GM12878 (cell line): ENCODE results near the gene KIF5A. TPM values are rescaled to one million over a fixed set of nuclear protein-coding genes. Genes with fewer than 3 reads are reported as not detected.
A peak's percentile ranks its signal among the peaks of the same experiment; 100 is the strongest.

ENCODE experiments used
- ATAC-seq: fragments of 200-7000 bp; cut with Tn5 transposase; 3 replicates; pipeline ENCODE4 v1.9.1; 2020; ENCODE audit warnings: mild to moderate bottlenecking, moderate library complexity
- BruUV-seq: library from RNA; stranded (reverse); fragments of 400-500 nt; replicated peaks from 2 replicates; lab custom pipeline; 2021; lab: Mats Ljungman, UMichigan
- CTCF ChIA-PET: fragments of 300-600 bp; sonication (Branson Sonifier 250); formaldehyde crosslinking; extraction: SDS; loops from one replicate; lab custom pipeline; 2021; ENCODE audit warnings: inconsistent platforms; lab: Yijun Ruan, JAX
- POLR2A ChIA-PET: fragments of 350-600 bp; formaldehyde crosslinking; extraction: SDS; loops from one replicate; lab custom pipeline; 2021; ENCODE audit warnings: inconsistent platforms; lab: Charles Lee
- RAD21 ChIA-PET: fragments of 300-600 bp; sonication (Branson Sonifier 250); formaldehyde crosslinking; loops from one replicate; lab custom pipeline; 2023; ENCODE audit warnings: antibody characterized with exemption; ENCODE audit not compliant: unreplicated experiment; lab: Charles Lee
- SMC1A ChIA-PET: fragments of 300-600 bp; sonication (Branson Sonifier 250); formaldehyde crosslinking; loops from one replicate; lab custom pipeline; 2023; ENCODE audit not compliant: unreplicated experiment, uncharacterized antibody; lab: Charles Lee
- DNase-seq: peaks from one replicate; pipeline ENCODE4 v3.0.0-alpha.2; 2011; ENCODE audit warnings: low read depth, low spot score
- FAIRE-seq: peaks from 3 replicates; lab custom pipeline; 2011; peaks lifted over from hg19 to GRCh38; lab: Jason Lieb, UNC
- H2AFZ ChIP-seq: 2 replicates; pipeline ENCODE4 v1.6.0; 2011; ENCODE audit warnings: low read depth, low read length, control low read depth; ENCODE audit not compliant: control insufficient read depth
- H3K27ac ChIP-seq: 2 replicates; pipeline ENCODE4 v1.5.1; 2011; ENCODE audit warnings: control low read depth; ENCODE audit not compliant: control insufficient read depth, insufficient read depth
- H3K27me3 ChIP-seq, 2 experiments: replicated peaks in 1 of 2; 2 replicates each; pipeline versions ENCODE4 v1.6.0 to v1.6.1; 2011; ENCODE audit warnings: low read length in 1 of 2; ENCODE audit not compliant: control insufficient read depth in 2 of 2, insufficient read depth in 2 of 2
- H3K36me3 ChIP-seq, 2 experiments: 2 replicates each; pipeline ENCODE4 v1.5.1; 2011; ENCODE audit warnings: low read length in 1 of 2; ENCODE audit not compliant: control insufficient read depth in 2 of 2, insufficient read depth in 2 of 2
- H3K4me1 ChIP-seq: 2 replicates; pipeline ENCODE4 v1.6.1; 2011; ENCODE audit warnings: mild to moderate bottlenecking, low read length, moderate library complexity, mixed read lengths; ENCODE audit not compliant: control insufficient read depth, insufficient read depth
- H3K4me2 ChIP-seq: 2 replicates; pipeline ENCODE4 v1.6.0; 2011; ENCODE audit warnings: control low read depth; ENCODE audit not compliant: control insufficient read depth, insufficient read depth
- H3K4me3 ChIP-seq: fragments of 200-600 bp; sonication (generic); 2 replicates; pipeline ENCODE4 v1.5.1; 2016
- H3K79me2 ChIP-seq: 2 replicates; pipeline ENCODE4 v1.6.0; 2011; ENCODE audit warnings: low read length; ENCODE audit not compliant: control insufficient read depth, insufficient read depth
- H3K9ac ChIP-seq: 2 replicates; pipeline ENCODE4 v1.8.0; 2011; ENCODE audit warnings: low read length, control low read depth, mixed read lengths; ENCODE audit not compliant: control insufficient read depth, insufficient read depth
- H3K9me3 ChIP-seq: replicated peaks from 3 replicates; pipeline ENCODE4 v1.5.1; 2011; ENCODE audit warnings: mild to moderate bottlenecking, low read length; ENCODE audit not compliant: control insufficient read depth, insufficient read depth
- H4K20me1 ChIP-seq: 2 replicates; pipeline ENCODE4 v1.6.0; 2011; ENCODE audit not compliant: control insufficient read depth, insufficient read depth
- CEBPZ ChIP-seq: fragments of 150-350 bp; IDR thresholded peaks from 2 replicates; pipeline ENCODE4 v1.6.1; 2016; ENCODE audit warnings: low read depth, low read length
- CHD4 ChIP-seq: fragments of 200-600 bp; sonication (generic); IDR thresholded peaks from 2 replicates; pipeline ENCODE4 v1.6.1; 2016; ENCODE audit warnings: mild to moderate bottlenecking
- CREB1 ChIP-seq: IDR thresholded peaks from 2 replicates; pipeline ENCODE4 v1.6.1; 2012; ENCODE audit warnings: low read depth, mild to moderate bottlenecking, inconsistent platforms
- CUX1 ChIP-seq: IDR thresholded peaks from 2 replicates; pipeline ENCODE4 v1.6.1; 2012; ENCODE audit warnings: improper control_type of control experiment, low read depth, low read length; ENCODE audit not compliant: insufficient replicate concordance
- MTA3 ChIP-seq: IDR thresholded peaks from 2 replicates; pipeline ENCODE4 v1.6.1; 2012; ENCODE audit warnings: low read length, inconsistent platforms, borderline replicate concordance
- NR2F1 ChIP-seq: fragments of 450-650 bp; conservative IDR thresholded peaks from 2 replicates; pipeline ENCODE4 v1.6.1; 2017; ENCODE audit warnings: mild to moderate bottlenecking
- POLR2A ChIP-seq: IDR thresholded peaks from 2 replicates; pipeline ENCODE4 v1.6.1; 2011; ENCODE audit warnings: low read depth, mild to moderate bottlenecking, low read length
- POLR2AphosphoS5 ChIP-seq: IDR thresholded peaks from 2 replicates; pipeline ENCODE4 v1.6.1; 2011; ENCODE audit warnings: mild to moderate bottlenecking, low read length, inconsistent platforms
- SIN3A ChIP-seq: IDR thresholded peaks from 2 replicates; pipeline ENCODE4 v1.6.1; 2012; ENCODE audit warnings: low read depth, low read length, improper control_type of control experiment
- WGBS: methylation state at CpG from one replicate; pipeline ENCODE4 v1.1.6; 2016; ENCODE audit warnings: low lambda C conversion rate; ENCODE audit not compliant: insufficient replicate concordance, insufficient coverage; ENCODE audit errors: missing lambda C conversion rate; 5-methylcytosine and 5-hydroxymethylcytosine counted together
- in situ Hi-C: fragments of 300-500 bp; cut with MboI; formaldehyde crosslinking; loops from 9 replicates; pipeline ENCODE4 v1.14.3; 2018; ENCODE audit warnings: mixed read lengths
- intact Hi-C: fragments of 100-400 bp; cut with micrococcal nuclease; formaldehyde crosslinking; loops from one replicate; pipeline ENCODE4 v1.14.2; 2022; ENCODE audit not compliant: unreplicated experiment
- polyA plus RNA-seq, 11 experiments: library from polyadenylated mRNA; depleted of rRNA in 4 of 11; unstranded in 6 of 11; stranded (reverse) in 5 of 11; fragments of >200 nt; fragmentation: Nextera tagmentation in 4 of 11; fragmentation: Illumina TruSeq in 1 of 11; extraction: Ambion mirVana in 4 of 11; extraction: Trizol in 1 of 11; gene quantifications; 1 replicate in 1 of 11; 2 replicates in 10 of 11; pipeline versions ENCODE4 v1.2.1 to v1.2.3, GENCODE V29; 2011 to 2016; ENCODE audit warnings: inconsistent platforms in 2 of 11, missing spikeins in 2 of 11, low read depth in 1 of 11
- total RNA-seq, 4 experiments: library from RNA; depleted of rRNA in 3 of 4; stranded (reverse); fragments of >200 nt in 3 of 4; fragmentation: Illumina TruSeq in 1 of 4; extraction: Trizol in 1 of 4; gene quantifications; 2 replicates each; pipeline versions ENCODE4 v1.2.1 to v1.2.3, GENCODE V29; 2013 to 2021
- TF ChIP-seq, protein P1 (sequence below): IDR thresholded peaks from 2 replicates; pipeline ENCODE4 v1.6.1; 2011; ENCODE audit warnings: mild to moderate bottlenecking, low read depth, low read length, moderate library complexity; ENCODE audit not compliant: insufficient replicate concordance

KIF5A gene
- total and polyA plus RNA-seq, 10 of the 15 experiments (the other 5 are each of a cell fraction or from before 2014, with no cell fraction given), result 0.35 to 2.9 (median 0.97) TPM

- no peaks in the 10 kb centered on the region for H4K20me1 ChIP-seq
- peak overlapping the region; percentile 99 for H3K27ac ChIP-seq
- intact Hi-C loops (loop anchor here (2.0 to 5.0 kb wide), 3 partner anchors 24 to 61 kb away; partner anchors contain the start of genes ARHGAP9 and DCTN2), in situ Hi-C loops (no loop called here)
- no peaks in the 10 kb centered on the region for H3K27me3 ChIP-seq
- peaks cover 29% of the 10 kb centered on the region for H3K4me1 ChIP-seq
- under 1% methylated on average over 10 of the region's 38 CpGs for WGBS
- no peaks in the 10 kb centered on the region for H3K9me3 ChIP-seq
- CTCF ChIA-PET, result interaction anchor here (0.6 to 2.6 kb wide), 8 partner anchors 8 to 766 kb away, joined by 3 to 16 read pairs (median 4); partner anchors contain the start of gene GLI1
- RAD21 ChIA-PET, result interaction anchor here (0.7 to 2.1 kb wide), 7 partner anchors 10 to 64 kb away, joined by 3 to 11 read pairs (median 3); partner anchors contain the start of genes DCTN2 and GLI1
- peak overlapping the region; percentile 28 for H2AFZ ChIP-seq
- FAIRE-seq (no peak), DNase-seq (no peak), ATAC-seq (no peak)
- peaks cover 45% of the 10 kb centered on the region for H3K79me2 ChIP-seq
- H3K9ac ChIP-seq, result peak overlapping the region; percentile 86
- H3K4me2 ChIP-seq, result peak overlapping the region; percentile 96
- BruUV-seq, result TSS peak; percentile 50
- peak overlapping the region; percentile 99 for H3K4me3 ChIP-seq
- H3K36me3 ChIP-seq, result peaks cover 10 to 13% of the 10 kb centered on the region in 2 experiments; a peak in 3 of 4 replicates
- POLR2A ChIA-PET, result interaction anchor here (2.2 kb wide), 2 partner anchors 23 to 46 kb away, joined by 9 to 11 read pairs; no protein-coding TSS in a partner anchor
- SMC1A ChIA-PET, result interaction anchor here (0.7 to 1.9 kb wide), 5 partner anchors 10 to 110 kb away, joined by 3 to 9 read pairs (median 4); partner anchors contain the start of gene INHBE
- TF ChIP-seq POLR2AphosphoS5, result peak; percentile 28; the same call in 1 of the 2 replicates
- peak; percentile 66; the same call in 1 of the 2 replicates for TF ChIP-seq POLR2A
- TF ChIP-seq SIN3A, result 0 out of 2 replicates have a peak, but pooled peaks have one; percentile 44
- TF ChIP-seq, protein P1, sequence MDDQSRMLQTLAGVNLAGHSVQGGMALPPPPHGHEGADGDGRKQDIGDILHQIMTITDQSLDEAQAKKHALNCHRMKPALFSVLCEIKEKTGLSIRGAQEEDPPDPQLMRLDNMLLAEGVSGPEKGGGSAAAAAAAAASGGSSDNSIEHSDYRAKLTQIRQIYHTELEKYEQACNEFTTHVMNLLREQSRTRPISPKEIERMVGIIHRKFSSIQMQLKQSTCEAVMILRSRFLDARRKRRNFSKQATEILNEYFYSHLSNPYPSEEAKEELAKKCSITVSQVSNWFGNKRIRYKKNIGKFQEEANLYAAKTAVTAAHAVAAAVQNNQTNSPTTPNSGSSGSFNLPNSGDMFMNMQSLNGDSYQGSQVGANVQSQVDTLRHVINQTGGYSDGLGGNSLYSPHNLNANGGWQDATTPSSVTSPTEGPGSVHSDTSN, result no peak
- TF ChIP-seq CEBPZ, result no peak
- no peak for TF ChIP-seq MTA3
- TF ChIP-seq NR2F1, result peak; percentile 22; the same call in 1 of the 2 replicates
- TF ChIP-seq CUX1, result no peak
- TF ChIP-seq CHD4, result no peak
- peak; percentile 8; the same call in 1 of the 2 replicates for TF ChIP-seq CREB1
These were observed 26.7 kb upstream of the KIF5A start for GRCh38 chr12:57522887-57523705.
